Peyer's patch (tissue), 4 donors: ENCODE measurements around the gene CRHR2.

Source experiments
- CTCF ChIP-seq, 6 experiments: fragments of 450-650 bp in 4 of 6; fragments of 200-600 bp in 2 of 6; sonication (generic) in 1 of 6; IDR thresholded peaks; one replicate each; pipeline ENCODE4 v1.5.1; 2017 to 2019; ENCODE audit warnings: antibody characterized with exemption in 6 of 6, mild to moderate bottlenecking in 3 of 6, moderate library complexity in 1 of 6
- POLR2A ChIP-seq, 2 donors: fragments of 450-650 bp; IDR thresholded peaks; one replicate each; pipeline ENCODE4 v1.5.1; 2017; ENCODE audit warnings: antibody characterized with exemption in 2 of 2, mild to moderate bottlenecking in 2 of 2, moderate library complexity in 2 of 2

DNA sequence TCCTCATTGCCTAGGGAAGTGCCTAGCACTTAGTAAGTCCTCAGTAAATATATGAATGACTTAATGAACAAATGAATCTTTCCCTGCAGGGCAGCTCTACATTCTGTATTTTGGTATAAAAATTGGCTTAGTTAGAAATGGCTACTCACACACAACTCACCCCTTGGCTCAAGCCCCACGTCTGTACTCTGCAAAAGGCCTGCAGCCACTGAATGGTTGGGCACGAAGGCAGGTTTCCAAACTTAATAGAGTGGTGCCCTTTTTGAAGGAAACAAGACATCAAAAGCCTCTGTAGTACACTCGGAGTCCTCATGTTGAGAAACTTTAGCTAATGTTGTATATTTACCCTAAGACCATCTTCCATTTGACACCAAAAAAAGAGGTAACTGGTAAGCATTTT lies 36.6 kb downstream of the CRHR2 start:
- no peak for TF ChIP-seq POLR2A (IDR thresholded peaks at IDR 0.05)
- no peak for TF ChIP-seq CTCF (IDR thresholded peaks at IDR 0.05)
